HCT116 (cell line): ENCODE results near the gene DCUN1D2. TPM values are rescaled to one million over a fixed set of nuclear protein-coding genes. Genes with fewer than 3 reads are reported as not detected.

Experiments
- ATAC-seq: fragments of 200-7000 bp; cut with Tn5 transposase; 2 replicates; pipeline ENCODE4 v1.9.1; 2020; ENCODE audit warnings: mild to moderate bottlenecking, moderate library complexity
- BruUV-seq: library from RNA; stranded (reverse); fragments of 400-500 nt; replicated peaks from 2 replicates; lab custom pipeline; 2021; lab: Mats Ljungman, UMichigan
- CTCF ChIA-PET: fragments of 300-600 bp; sonication (Branson Sonifier 250); formaldehyde crosslinking; loops from one replicate; lab custom pipeline; 2021; ENCODE audit warnings: antibody characterized with exemption; lab: Charles Lee
- POLR2A ChIA-PET: fragments of 300-600, 350-600 bp; sonication (Branson Sonifier 250); formaldehyde crosslinking; loops from one replicate; lab custom pipeline; 2021; ENCODE audit warnings: antibody characterized with exemption; lab: Charles Lee
- RAD21 ChIA-PET, 2 experiments: fragments of 300-600 bp; sonication (Branson Sonifier 250); formaldehyde crosslinking; loops; one replicate each; lab custom pipeline; 2023; ENCODE audit warnings: low total read pairs in 2 of 2; ENCODE audit not compliant: uncharacterized antibody in 2 of 2, unreplicated experiment in 2 of 2, low non-redundant PET in 1 of 2; lab: Charles Lee
- DNase-seq: peaks from one replicate; pipeline ENCODE4 v3.0.0-alpha.2; 2010; ENCODE audit warnings: low read depth, low spot score
- H2AFZ ChIP-seq: fragments of 200-600 bp; shearing (Covaris generic), sonication (generic); 2 replicates; pipeline ENCODE4 v1.6.1; 2017; ENCODE audit warnings: low read depth, mixed run types, mixed read lengths, antibody characterized with exemption, low read length; ENCODE audit not compliant: poor library complexity, severe bottlenecking
- H3K27ac ChIP-seq: 2 replicates; pipeline ENCODE4 v1.5.1; 2012; ENCODE audit warnings: low read depth, low read length
- H3K27me3 ChIP-seq: fragments of 200-600 bp; sonication (generic); 2 replicates; pipeline ENCODE4 v1.6.1; 2016; ENCODE audit warnings: mixed run types, low read length, mixed read lengths; ENCODE audit not compliant: insufficient read depth
- H3K36me3 ChIP-seq, 2 experiments: fragments of 200-500 bp in 1 of 2; fragments of 200-600 bp in 1 of 2; sonication (Bioruptor generic) in 1 of 2; sonication (generic) in 1 of 2; 2 replicates each; pipeline versions ENCODE4 v1.5.1 to v1.6.1; 2014 to 2016; ENCODE audit warnings: low read length in 2 of 2, inconsistent platforms in 1 of 2, mixed read lengths in 1 of 2, mixed run types in 1 of 2; ENCODE audit not compliant: insufficient read depth in 2 of 2, control insufficient read depth in 1 of 2
- H3K4me1 ChIP-seq, 2 experiments: fragments of 200-600 bp in 1 of 2; sonication (generic) in 1 of 2; 2 replicates each; pipeline versions ENCODE4 v1.5.1 to v1.6.1; 2012 to 2017; ENCODE audit warnings: low read length in 2 of 2, inconsistent platforms in 1 of 2, mild to moderate bottlenecking in 1 of 2, mixed read lengths in 1 of 2, mixed run types in 1 of 2, moderate library complexity in 1 of 2; ENCODE audit not compliant: insufficient read depth in 2 of 2, control insufficient read depth in 1 of 2
- H3K4me2 ChIP-seq: fragments of 200-600 bp; sonication (generic); 2 replicates; pipeline ENCODE4 v1.6.1; 2017; ENCODE audit warnings: mixed run types, low read length, mixed read lengths
- H3K4me3 ChIP-seq, 2 experiments: fragments of 200-600 bp in 1 of 2; sonication (generic) in 1 of 2; replicated peaks in 1 of 2; 2 replicates each; pipeline ENCODE4 v1.5.1; 2011 to 2016; ENCODE audit warnings: low read length in 2 of 2, control low read depth in 1 of 2, low read depth in 1 of 2, mild to moderate bottlenecking in 1 of 2, mixed read lengths in 1 of 2, mixed run types in 1 of 2
- H3K79me2 ChIP-seq: fragments of 200-600 bp; sonication (generic); 2 replicates; pipeline ENCODE4 v1.6.1; 2017; ENCODE audit warnings: mild to moderate bottlenecking, mixed run types, low read length, moderate library complexity, mixed read lengths; ENCODE audit not compliant: insufficient read depth
- H3K9ac ChIP-seq: fragments of 200-600 bp; sonication (generic); 2 replicates; pipeline ENCODE4 v1.6.1; 2016; ENCODE audit warnings: low read length, mixed read lengths
- H3K9me2 ChIP-seq: fragments of 200-600 bp; sonication (generic), shearing (Covaris generic); 2 replicates; pipeline ENCODE4 v1.6.1; 2017; ENCODE audit warnings: mixed run types, mild to moderate bottlenecking, moderate library complexity; ENCODE audit not compliant: insufficient read depth
- H3K9me3 ChIP-seq, 2 experiments: fragments of 200-500 bp in 1 of 2; fragments of 200-600 bp in 1 of 2; sonication (Bioruptor generic) in 1 of 2; sonication (generic) in 1 of 2; 2 replicates each; pipeline ENCODE4 v1.6.1; 2014 to 2017; ENCODE audit warnings: low read length in 2 of 2, mixed read lengths in 2 of 2, inconsistent platforms in 1 of 2, low read depth in 1 of 2, mild to moderate bottlenecking in 1 of 2, mixed run types in 1 of 2, moderate library complexity in 1 of 2; ENCODE audit not compliant: control insufficient read depth in 1 of 2, insufficient read depth in 1 of 2
- H4K20me1 ChIP-seq: fragments of 200-600 bp; sonication (generic), shearing (Covaris generic); 2 replicates; pipeline ENCODE4 v1.6.1; 2017; ENCODE audit warnings: mixed run types, mild to moderate bottlenecking, moderate library complexity; ENCODE audit not compliant: insufficient read depth
- CBX3 ChIP-seq: IDR thresholded peaks from 2 replicates; pipeline ENCODE4 v1.6.1; 2012; ENCODE audit warnings: low read depth
- CEBPB ChIP-seq: IDR thresholded peaks from 2 replicates; pipeline ENCODE4 v1.6.1; 2012; ENCODE audit warnings: low read depth
- EGR1 ChIP-seq: IDR thresholded peaks from 2 replicates; pipeline ENCODE4 v1.6.1; 2012; ENCODE audit warnings: low read depth
- ELF1 ChIP-seq: IDR thresholded peaks from 2 replicates; pipeline ENCODE4 v1.6.1; 2012; ENCODE audit warnings: low read depth, borderline replicate concordance
- EZH2 ChIP-seq: fragments of 200-600 bp; sonication (generic); IDR thresholded peaks from 2 replicates; pipeline ENCODE4 v1.6.1; 2017; ENCODE audit warnings: antibody characterized with exemption, mixed run types
- EZH2phosphoT487 ChIP-seq: fragments of 200-600 bp; IDR thresholded peaks from 2 replicates; pipeline ENCODE4 v1.6.1; 2018; ENCODE audit warnings: antibody characterized with exemption, borderline replicate concordance
- FOSL1 ChIP-seq: IDR thresholded peaks from 2 replicates; pipeline ENCODE4 v1.6.1; 2012; ENCODE audit warnings: low read depth
- JUND ChIP-seq: IDR thresholded peaks from 2 replicates; pipeline ENCODE4 v1.6.1; 2012
- POLR2A ChIP-seq: IDR thresholded peaks from 2 replicates; pipeline ENCODE4 v1.7.0; 2011; ENCODE audit warnings: borderline replicate concordance; ENCODE audit not compliant: insufficient read depth, insufficient read length; ENCODE audit errors: extremely low read depth
- POLR2AphosphoS5 ChIP-seq: IDR thresholded peaks from 2 replicates; pipeline ENCODE4 v1.6.1; 2011; ENCODE audit warnings: mild to moderate bottlenecking, low read depth, low read length, moderate library complexity
- RAD21 ChIP-seq: IDR thresholded peaks from 2 replicates; pipeline ENCODE4 v1.6.1; 2012; ENCODE audit warnings: low read depth, mild to moderate bottlenecking
- SRF ChIP-seq: IDR thresholded peaks from 2 replicates; pipeline ENCODE4 v1.6.1; 2012; ENCODE audit warnings: low read depth
- TCF7L2 ChIP-seq: IDR thresholded peaks from 2 replicates; pipeline ENCODE4 v1.7.0; 2011; ENCODE audit warnings: borderline replicate concordance, inconsistent platforms; ENCODE audit not compliant: insufficient read depth, insufficient read length; ENCODE audit errors: extremely low read depth
- ZFX ChIP-seq: fragments of 450-650 bp; IDR thresholded peaks from 2 replicates; pipeline ENCODE4 v1.6.1; 2017
- ZNF274 ChIP-seq: fragments of 200-500 bp; sonication (Bioruptor generic); IDR thresholded peaks from 2 replicates; pipeline ENCODE4 v1.6.1; 2014; ENCODE audit warnings: mild to moderate bottlenecking, low read depth, low read length, inconsistent platforms
- intact Hi-C: fragments of 100-400 bp; cut with micrococcal nuclease; formaldehyde crosslinking; loops from 2 replicates; pipeline ENCODE4 v1.10.0; 2022
- total RNA-seq: library from RNA; stranded (reverse); gene quantifications from one replicate; pipeline ENCODE4 v1.2.1, GENCODE V29; 2021; ENCODE audit not compliant: unreplicated experiment
- TF ChIP-seq, protein P1 (sequence below): IDR thresholded peaks from 2 replicates; pipeline ENCODE4 v1.6.1; 2012
- TF ChIP-seq, protein P2 (sequence below): IDR thresholded peaks from 2 replicates; pipeline ENCODE4 v1.6.1; 2011; ENCODE audit warnings: mild to moderate bottlenecking, low read length, moderate library complexity; ENCODE audit not compliant: insufficient replicate concordance; ENCODE audit errors: extremely low read depth
- TF ChIP-seq, protein P3 (sequence below), 3 experiments: fragments of 200-600 bp in 1 of 3; sonication (generic) in 1 of 3; IDR thresholded peaks in 2 of 3; conservative IDR thresholded peaks in 1 of 3; 2 replicates each; pipeline ENCODE4 v1.5.1; 2012 to 2017; ENCODE audit warnings: low read depth in 2 of 3, low read length in 2 of 3, antibody characterized with exemption in 1 of 3, borderline replicate concordance in 1 of 3, control low read depth in 1 of 3, mild to moderate bottlenecking in 1 of 3, mixed read lengths in 1 of 3, mixed run types in 1 of 3, moderate library complexity in 1 of 3; ENCODE audit not compliant: insufficient read depth in 1 of 3
- TF ChIP-seq, protein P4 (sequence below): IDR thresholded peaks from 2 replicates; pipeline ENCODE4 v1.6.1; 2012

Gene DCUN1D2
- total RNA-seq, 1 experiment from 2014 or later, result 25.4 TPM

DNA sequence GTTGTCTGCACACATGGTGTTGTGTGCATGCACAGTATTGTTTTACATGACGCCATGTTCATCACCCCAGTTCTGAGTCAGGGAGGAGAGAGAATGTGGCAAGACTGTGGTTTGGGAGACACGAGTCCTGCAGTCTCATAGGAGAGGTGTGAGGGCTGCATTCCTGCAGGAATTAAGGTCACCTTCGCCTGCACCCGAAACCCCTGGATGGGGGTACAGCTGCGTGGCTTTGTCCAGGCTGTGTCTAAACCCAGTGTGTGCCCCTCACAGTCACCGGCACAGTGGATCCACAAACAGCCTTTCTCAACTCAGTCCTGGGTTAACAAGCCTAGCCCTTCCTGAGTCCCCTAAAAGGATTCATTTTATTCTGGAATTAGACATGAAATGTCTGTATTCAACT lies 42.9 kb downstream of the DCUN1D2 start:
- Histone ChIP-seq H3K4me3 (peak overlapping the region; percentile 92 to 97), H3K9ac (peak overlapping the region; percentile 92; the same call in 1 of the 2 replicates), H3K4me1 (peaks cover 9 to 24% of the 10 kb centered on the region in 2 experiments), H2AFZ (no peak overlapping the region), H3K79me2 (peaks cover 10% of the 10 kb centered on the region), H3K9me2 (no peaks in the 10 kb centered on the region), H3K36me3 (no peaks in the 10 kb centered on the region), H3K4me2 (peak overlapping the region; percentile 85), H3K27ac (peak overlapping the region; percentile 94), H4K20me1 (no peaks in the 10 kb centered on the region), H3K9me3 (peaks cover 5 to 6% of the 10 kb centered on the region in 2 experiments; a peak in 1 of 4 replicates), H3K27me3 (no peaks in the 10 kb centered on the region)
- ATAC-seq (no peak), DNase-seq (no peak)
- ChIA-PET POLR2A (no interaction called here), RAD21 (no interaction called here), CTCF (no interaction called here)
- intact Hi-C loops, result no loop called here
- BruUV-seq, result no TSS peak
- TF ChIP-seq, protein P1, sequence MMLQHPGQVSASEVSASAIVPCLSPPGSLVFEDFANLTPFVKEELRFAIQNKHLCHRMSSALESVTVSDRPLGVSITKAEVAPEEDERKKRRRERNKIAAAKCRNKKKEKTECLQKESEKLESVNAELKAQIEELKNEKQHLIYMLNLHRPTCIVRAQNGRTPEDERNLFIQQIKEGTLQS, result no peak
- TF ChIP-seq, protein P2, sequence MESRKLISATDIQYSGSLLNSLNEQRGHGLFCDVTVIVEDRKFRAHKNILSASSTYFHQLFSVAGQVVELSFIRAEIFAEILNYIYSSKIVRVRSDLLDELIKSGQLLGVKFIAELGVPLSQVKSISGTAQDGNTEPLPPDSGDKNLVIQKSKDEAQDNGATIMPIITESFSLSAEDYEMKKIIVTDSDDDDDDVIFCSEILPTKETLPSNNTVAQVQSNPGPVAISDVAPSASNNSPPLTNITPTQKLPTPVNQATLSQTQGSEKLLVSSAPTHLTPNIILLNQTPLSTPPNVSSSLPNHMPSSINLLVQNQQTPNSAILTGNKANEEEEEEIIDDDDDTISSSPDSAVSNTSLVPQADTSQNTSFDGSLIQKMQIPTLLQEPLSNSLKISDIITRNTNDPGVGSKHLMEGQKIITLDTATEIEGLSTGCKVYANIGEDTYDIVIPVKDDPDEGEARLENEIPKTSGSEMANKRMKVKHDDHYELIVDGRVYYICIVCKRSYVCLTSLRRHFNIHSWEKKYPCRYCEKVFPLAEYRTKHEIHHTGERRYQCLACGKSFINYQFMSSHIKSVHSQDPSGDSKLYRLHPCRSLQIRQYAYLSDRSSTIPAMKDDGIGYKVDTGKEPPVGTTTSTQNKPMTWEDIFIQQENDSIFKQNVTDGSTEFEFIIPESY, result no peak
- TF ChIP-seq POLR2AphosphoS5 (no peak), SRF (no peak), TCF7L2 (no peak), CEBPB (no peak), JUND (no peak), EGR1 (no peak), EZH2 (no peak), FOSL1 (no peak), RAD21 (no peak), POLR2A (no peak), ELF1 (no peak), ZNF274 (no peak), EZH2phosphoT487 (no peak), ZFX (no peak), CBX3 (no peak)
- TF ChIP-seq, protein P3, sequence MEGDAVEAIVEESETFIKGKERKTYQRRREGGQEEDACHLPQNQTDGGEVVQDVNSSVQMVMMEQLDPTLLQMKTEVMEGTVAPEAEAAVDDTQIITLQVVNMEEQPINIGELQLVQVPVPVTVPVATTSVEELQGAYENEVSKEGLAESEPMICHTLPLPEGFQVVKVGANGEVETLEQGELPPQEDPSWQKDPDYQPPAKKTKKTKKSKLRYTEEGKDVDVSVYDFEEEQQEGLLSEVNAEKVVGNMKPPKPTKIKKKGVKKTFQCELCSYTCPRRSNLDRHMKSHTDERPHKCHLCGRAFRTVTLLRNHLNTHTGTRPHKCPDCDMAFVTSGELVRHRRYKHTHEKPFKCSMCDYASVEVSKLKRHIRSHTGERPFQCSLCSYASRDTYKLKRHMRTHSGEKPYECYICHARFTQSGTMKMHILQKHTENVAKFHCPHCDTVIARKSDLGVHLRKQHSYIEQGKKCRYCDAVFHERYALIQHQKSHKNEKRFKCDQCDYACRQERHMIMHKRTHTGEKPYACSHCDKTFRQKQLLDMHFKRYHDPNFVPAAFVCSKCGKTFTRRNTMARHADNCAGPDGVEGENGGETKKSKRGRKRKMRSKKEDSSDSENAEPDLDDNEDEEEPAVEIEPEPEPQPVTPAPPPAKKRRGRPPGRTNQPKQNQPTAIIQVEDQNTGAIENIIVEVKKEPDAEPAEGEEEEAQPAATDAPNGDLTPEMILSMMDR (IDR thresholded peaks at IDR 0.05 in 2 of 3, conservative IDR thresholded peaks at IDR 0.05 in 1 of 3; ENCODE audit: borderline replicate concordance in 1 of 3, insufficient read depth in 1 of 3, low read depth in 2 of 3, low read length in 2 of 3), result no peak
- TF ChIP-seq, protein P4, sequence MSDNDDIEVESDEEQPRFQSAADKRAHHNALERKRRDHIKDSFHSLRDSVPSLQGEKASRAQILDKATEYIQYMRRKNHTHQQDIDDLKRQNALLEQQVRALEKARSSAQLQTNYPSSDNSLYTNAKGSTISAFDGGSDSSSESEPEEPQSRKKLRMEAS, result no peak
